GM12892 (cell line): Measurements from ENCODE around the gene CDCA5.

Experiments used
- DNase-seq: peaks from one replicate; pipeline ENCODE4 v3.0.0; 2011; ENCODE audit not compliant: insufficient read length
- FAIRE-seq: peaks from 2 replicates; lab custom pipeline; 2011; peaks lifted over from hg19 to GRCh38; lab: Jason Lieb, UNC
- POLR2A ChIP-seq: IDR thresholded peaks from 2 replicates; pipeline ENCODE4 v1.6.1; 2011; ENCODE audit warnings: low read depth, low read length, control low read depth
- POLR2AphosphoS5 ChIP-seq: IDR thresholded peaks from 2 replicates; pipeline ENCODE4 v1.6.1; 2011; ENCODE audit warnings: low read depth, low read length, control low read depth
- TAF1 ChIP-seq: IDR thresholded peaks from 2 replicates; pipeline ENCODE4 v1.6.1; 2011; ENCODE audit warnings: low read depth, mild to moderate bottlenecking, control low read depth, low read length, borderline replicate concordance

Gene CDCA5

GRCh38 chr11:65045728-65046127, 38.1 kb downstream of the CDCA5 start:
- DNase-seq, result no peak
- TF ChIP-seq POLR2A (no peak), POLR2AphosphoS5 (no peak), TAF1 (no peak)
- FAIRE-seq, result no peak

GRCh38 chr11:65045061-65045460, 38.8 kb downstream of the CDCA5 start:
- DNase-seq (no peak), FAIRE-seq (no peak)
- no peak for TF ChIP-seq POLR2AphosphoS5
- TF ChIP-seq POLR2A, result no peak
- no peak for TF ChIP-seq TAF1

GRCh38 chr11:65043881-65044501, 39.8 kb downstream of the CDCA5 start:
- FAIRE-seq, result no peak
- DNase-seq, result no peak
- TF ChIP-seq POLR2AphosphoS5, result no peak
- TF ChIP-seq TAF1, result no peak
- TF ChIP-seq POLR2A, result no peak

GRCh38 chr11:65042891-65043290, 40.9 kb downstream of the CDCA5 start:
- TF ChIP-seq POLR2A, result no peak
- no peak for TF ChIP-seq TAF1
- no peak for TF ChIP-seq POLR2AphosphoS5
- DNase-seq (no peak), FAIRE-seq (no peak)

DNA sequence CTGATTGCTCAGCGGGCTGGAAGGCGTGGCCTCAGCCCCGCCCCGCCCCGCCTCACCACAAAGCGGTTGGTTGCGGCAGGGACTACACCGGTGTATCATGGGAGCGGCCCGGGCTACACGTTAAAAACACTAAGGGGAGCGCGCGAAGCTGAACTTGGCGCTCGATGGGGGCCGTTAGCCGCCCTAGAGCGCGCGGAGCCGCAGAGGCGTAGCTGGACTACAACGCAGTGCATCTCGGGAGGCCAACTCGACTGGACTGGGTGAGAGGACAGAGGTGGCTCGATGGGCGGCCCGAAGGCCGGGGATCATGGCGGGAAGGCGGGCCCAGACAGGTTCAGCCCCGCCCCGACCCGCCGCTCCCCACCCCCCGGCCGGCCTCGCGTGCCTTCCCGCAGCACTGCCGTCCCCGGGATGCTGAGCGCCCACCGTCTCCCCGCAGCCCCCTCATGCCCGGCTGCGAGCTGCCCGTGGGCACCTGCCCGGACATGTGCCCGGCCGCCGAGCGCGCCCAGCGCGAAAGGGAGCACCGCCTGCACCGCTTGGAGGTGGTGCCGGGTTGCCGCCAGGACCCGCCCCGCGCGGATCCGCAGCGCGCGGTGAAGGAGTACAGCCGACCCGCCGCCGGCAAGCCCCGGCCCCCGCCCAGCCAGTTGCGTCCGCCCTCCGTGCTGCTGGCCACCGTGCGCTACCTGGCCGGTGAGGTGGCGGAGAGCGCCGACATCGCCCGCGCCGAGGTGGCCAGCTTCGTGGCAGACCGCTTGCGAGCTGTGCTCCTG, 42.8 kb downstream of the CDCA5 start, which contains the start of gene SAC3D1:
Gene SAC3D1 (plus strand): TSS at position 364 of the 776 bp plus-strand sequence. CDS start 83 bp downstream, at position 447.
- FAIRE-seq (peak; percentile 99), DNase-seq (peak; percentile 98)
- peak; percentile 39; the same call in 1 of the 2 replicates for TF ChIP-seq POLR2A
- TF ChIP-seq POLR2AphosphoS5, result no peak

DNA sequence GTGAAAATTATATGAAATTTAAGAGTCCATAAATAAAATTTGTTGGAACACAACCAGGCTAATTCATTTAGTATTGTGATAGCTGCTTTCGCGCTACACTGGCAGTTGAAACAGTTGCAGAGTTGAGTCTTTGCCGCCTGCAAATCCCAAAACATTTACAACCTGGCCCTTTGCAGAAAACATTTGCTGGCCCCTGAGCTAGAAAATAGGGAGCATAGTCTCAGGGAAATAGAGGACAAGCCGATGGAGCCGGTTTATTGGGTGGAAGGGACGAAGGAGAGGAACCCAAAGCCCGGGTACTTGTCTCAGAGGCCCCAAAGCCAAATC, 43.4 kb downstream of the CDCA5 start:
- FAIRE-seq (no peak), DNase-seq (no peak)
- no peak for TF ChIP-seq POLR2AphosphoS5

DNA sequence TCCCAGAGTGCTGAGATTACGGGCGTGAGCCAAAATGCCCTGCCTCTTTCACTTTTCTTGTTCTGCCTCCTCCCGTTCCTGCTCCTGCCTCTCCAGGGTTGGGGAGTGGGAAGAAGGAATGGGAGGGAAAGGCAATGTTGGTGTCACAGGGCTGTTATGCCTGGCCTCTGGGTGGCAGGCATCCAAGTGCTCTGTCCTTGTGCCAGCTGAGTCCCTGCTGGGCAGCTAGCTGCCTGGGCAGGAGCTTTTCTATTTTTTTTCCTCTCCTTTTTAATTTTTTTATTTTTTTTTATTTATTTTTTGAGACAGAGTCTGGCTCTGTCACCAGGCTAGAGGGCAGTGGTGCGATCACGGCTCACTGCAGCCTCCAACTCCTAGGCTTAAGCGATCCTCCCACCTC, 46.9 kb downstream of the CDCA5 start:
- no peak for FAIRE-seq
- DNase-seq, result no peak
- TF ChIP-seq POLR2A, result no peak
- TF ChIP-seq POLR2AphosphoS5, result no peak
- no peak for TF ChIP-seq TAF1

GRCh38 chr11:65035579-65035978, 48.3 kb downstream of the CDCA5 start:
- no peak for FAIRE-seq

GRCh38 chr11:65034423-65034822, 49.4 kb downstream of the CDCA5 start:
- no peak for DNase-seq
- no peak for FAIRE-seq
- TF ChIP-seq TAF1 (no peak), POLR2A (no peak), POLR2AphosphoS5 (no peak)

More at GRCh38 chr11:65035579-65035978, 48.3 kb downstream of the CDCA5 start:
- TF ChIP-seq POLR2A (no peak), TAF1 (no peak), POLR2AphosphoS5 (no peak)
- DNase-seq, result no peak

GRCh38 chr11:65032216-65032615, 51.6 kb downstream of the CDCA5 start:
- FAIRE-seq (no peak), DNase-seq (no peak)
- no peak for TF ChIP-seq POLR2A
- TF ChIP-seq TAF1, result no peak
- no peak for TF ChIP-seq POLR2AphosphoS5
